GM18498 (cell line): ENCODE results near the gene CHURC1.

ENCODE experiments used
- ATAC-seq: cut with Tn5 transposase; IDR thresholded peaks from one replicate; pipeline ENCODE4 v1.9.1; 2021; ENCODE audit warnings: mild to moderate bottlenecking, moderate library complexity; ENCODE audit not compliant: unreplicated experiment

The CHURC1 gene

DNA sequence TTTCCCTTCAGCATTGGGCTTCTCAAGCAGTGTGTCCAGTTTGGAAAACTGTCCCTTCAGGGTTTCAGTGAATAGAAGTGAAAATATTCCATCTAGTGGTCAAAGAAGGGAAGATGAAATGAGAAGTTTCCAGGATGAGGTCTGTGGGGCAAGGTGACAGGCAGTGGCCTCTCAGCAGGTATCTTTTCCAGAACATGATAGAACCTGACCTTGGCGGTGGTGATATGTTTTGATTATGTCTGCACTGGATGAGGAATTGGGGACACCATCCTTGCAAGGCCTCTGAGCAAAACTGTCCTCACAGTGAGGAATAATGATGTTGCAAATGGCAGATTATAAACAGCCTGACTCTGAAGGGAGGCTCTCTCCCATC lies 23.6 kb downstream of the CHURC1 start:
- ATAC-seq, result no peak

DNA sequence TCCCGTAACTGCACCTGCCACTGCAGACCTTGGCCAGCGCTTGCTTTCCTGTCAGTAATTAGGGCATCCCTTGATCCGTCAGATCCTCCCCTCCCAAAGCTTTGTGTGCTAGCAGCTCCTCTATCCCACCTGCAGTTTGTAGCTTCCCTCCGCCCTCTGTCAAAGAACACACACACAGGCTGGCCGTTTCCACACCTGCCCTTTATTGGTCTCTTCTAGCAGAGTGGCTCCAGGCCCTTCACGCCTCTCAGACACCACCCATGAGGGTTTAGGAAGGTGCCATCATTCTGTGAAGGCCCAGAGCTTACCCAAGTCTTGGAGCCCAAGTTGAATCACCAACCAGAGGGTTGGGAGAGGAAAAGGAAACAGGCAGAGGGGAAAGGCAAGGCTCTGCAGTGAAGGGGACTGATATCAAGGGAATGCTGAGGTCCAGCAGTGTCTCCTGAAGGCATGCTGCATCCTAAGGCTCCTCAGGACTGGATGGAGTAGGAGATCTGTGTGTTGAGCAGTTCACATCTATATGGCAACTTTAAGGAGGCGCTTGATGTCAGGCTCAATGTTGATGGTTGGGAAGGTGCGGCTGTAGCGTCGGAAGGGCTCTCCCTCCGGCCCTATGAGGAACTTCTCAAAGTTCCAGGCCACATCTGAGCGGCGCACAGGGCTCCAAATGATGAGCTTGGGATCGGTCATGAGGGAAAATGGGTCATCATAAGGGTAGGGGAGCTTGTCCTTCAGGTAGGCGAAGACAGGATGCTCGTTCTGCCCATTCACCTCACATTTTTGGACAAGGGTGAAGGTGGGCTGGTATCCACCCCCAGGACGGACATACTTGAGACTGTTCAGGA lies 24.9 kb downstream of the CHURC1 start:
- no peak for ATAC-seq

DNA sequence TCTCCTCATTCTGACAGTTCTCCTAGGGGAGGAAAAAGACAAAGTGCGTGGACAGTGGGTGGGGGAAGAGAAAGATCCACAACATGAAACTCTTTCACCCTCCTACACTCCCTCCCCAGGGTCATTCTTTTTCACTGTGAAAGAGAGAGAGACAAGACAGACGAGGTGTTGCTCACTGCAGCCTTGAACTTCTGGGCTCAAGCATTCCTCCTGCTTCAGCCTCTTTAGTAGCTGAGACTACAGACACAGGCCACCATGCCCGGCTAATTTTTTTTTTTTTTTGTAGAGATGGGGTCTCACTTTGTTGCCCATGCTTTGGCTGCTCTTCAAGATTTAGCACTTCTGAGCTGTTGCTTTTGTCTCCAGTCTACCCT lies 25.5 kb downstream of the CHURC1 start:
- no peak for ATAC-seq

DNA sequence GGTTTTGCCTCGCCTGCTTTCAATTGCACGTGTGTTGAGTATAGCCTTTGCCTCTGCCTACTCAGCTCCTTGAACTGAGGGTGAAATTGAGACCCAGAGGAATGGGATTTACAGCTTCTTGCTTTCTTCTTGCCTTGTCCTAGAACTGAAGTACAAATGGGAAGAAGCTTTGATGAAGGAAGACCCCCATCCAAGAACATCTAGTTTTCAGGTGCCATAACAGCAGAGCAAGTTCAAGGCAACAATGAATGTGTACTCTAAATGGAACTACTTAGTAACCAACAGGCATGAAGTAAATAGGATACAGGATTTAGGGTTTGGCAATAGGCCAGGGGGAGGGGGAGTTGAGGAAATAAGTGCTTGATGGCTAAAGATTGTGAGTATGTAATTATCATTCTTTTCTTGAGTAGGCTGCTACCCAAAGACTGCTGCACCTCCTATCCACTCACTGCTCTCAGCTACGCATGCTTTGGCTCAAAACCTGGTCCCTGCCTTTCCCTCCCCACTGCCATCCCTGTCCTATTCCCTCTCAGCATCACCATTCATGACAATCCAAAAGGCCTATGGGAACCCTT lies 26.2 kb downstream of the CHURC1 start:
- no peak for ATAC-seq

DNA sequence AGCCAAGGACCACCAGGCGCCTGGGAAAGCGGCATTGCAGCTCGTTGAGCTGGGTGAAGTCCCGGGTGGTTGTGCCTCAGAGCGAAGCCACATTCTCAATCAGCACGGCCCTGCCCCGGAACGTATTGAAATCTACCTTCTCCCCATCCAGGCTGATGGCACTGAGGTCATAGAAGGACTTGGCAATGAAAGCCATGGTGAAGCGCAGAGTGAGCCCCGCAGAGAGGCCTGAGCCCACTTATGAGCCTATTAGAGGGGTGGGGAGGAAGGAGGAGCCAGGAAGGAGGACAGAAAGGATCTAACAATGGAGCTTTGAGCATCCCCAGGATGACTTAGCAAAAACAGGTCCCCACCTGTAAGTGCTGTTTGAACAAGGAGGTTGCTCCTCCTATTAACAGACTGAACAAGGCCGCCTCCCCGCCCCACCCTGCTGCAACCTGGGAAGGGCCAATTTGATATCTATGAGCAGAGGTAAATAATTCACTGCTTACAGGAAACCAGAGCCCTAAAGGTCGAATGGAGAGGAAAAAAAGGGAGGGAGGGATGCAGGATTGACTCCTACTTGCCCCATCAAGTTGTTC lies 28.4 kb downstream of the CHURC1 start, which contains the start of gene GPX2:
TSS of gene GPX2 (minus strand) at position 215 of the 581 bp plus-strand sequence. CDS start at position 196, 19 bp downstream.
- ATAC-seq, result no peak

DNA sequence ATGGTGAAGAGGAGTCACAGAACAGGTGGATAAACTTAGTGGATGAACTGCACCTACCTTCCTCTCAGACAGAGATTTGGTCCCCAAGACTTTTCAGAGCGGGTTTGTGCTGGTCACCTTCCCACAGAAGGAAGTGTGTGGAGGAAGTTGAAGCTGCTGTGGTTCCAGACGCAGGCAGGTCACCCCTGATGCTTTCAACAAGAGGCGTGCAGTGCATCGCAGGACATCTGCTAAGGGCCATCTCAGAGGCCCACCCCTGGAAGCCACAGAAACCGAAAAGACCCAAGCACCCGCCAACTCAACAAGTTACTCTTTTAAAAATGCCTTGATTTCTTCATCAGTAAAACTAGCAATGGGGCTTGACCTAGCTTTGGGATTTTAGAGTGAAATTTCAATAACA lies 29.3 kb downstream of the CHURC1 start:
- no peak for ATAC-seq

DNA sequence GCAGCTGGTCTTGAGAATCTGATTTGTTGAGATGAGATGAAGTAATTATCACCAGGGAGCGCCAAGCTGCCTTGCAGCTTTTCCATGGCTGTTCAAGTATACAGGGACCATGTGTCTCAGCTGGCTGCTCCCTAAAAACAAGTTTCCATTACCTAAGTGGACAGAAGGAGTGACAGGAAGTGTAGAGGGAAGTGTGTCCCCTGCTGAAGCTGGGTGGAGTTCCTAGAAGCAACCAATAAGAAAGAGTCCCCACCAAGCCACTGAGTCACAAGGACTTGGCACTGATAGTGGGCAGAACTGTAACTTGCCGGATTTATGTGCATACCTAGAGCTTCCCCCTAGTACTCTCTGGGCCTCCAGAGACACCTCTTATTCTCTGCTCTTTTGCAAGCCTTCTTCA lies 29.8 kb downstream of the CHURC1 start:
- no peak for ATAC-seq

DNA sequence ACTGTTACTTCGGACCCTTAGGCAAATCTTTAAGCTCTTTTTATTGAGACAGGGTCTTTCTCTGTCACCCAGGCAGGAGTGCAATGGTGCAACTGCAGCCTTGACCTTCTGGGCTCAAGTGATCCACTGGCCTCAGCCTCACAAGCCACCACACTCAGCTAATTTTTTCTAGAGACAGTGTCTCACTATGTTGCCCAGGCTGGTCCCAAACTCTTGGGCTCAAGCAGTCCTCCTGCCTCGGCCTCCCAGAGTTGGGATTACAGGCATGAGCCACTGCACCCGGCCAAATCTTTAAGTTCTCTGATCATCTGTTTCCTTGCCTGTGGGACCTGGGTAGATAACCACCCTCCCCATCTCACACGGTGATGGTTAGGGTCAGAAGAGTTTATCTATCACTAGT lies 30.6 kb downstream of the CHURC1 start:
- no peak for ATAC-seq

DNA sequence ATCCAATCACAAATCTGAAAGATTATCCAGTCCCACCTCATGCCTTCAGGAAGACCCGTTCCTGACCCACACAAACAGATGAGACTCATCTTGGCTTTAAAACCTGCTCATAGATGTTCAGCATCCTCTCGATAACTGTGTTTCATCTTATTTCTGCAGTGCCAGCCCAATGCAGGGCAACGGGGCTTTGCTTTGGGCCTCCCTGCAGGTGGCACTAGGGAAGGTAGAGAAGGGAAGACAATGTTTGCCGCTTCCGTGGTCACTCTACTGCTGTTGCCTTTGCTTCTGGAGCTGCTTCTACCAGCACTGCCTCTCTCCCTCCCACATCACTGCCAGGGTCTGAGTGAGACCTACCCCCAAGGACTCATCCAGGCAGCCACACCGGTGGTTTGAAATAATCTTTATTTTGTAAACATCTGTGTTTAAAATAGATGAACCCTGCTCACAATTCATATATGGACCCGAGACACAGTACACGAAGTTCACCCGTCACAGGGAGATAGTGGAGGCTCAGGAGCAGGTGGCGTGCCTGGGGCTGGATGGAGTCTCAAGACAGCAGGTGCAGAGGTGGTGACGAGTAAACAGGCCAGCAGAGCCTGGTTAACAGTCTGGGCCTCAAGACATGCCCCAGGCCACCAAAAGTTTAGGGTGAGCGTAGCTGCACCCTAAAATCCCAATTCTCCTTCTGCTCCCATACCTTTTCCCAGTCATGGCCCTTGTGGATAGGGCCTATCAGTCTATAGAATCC lies 31.4 kb downstream of the CHURC1 start:
- no peak for ATAC-seq

DNA sequence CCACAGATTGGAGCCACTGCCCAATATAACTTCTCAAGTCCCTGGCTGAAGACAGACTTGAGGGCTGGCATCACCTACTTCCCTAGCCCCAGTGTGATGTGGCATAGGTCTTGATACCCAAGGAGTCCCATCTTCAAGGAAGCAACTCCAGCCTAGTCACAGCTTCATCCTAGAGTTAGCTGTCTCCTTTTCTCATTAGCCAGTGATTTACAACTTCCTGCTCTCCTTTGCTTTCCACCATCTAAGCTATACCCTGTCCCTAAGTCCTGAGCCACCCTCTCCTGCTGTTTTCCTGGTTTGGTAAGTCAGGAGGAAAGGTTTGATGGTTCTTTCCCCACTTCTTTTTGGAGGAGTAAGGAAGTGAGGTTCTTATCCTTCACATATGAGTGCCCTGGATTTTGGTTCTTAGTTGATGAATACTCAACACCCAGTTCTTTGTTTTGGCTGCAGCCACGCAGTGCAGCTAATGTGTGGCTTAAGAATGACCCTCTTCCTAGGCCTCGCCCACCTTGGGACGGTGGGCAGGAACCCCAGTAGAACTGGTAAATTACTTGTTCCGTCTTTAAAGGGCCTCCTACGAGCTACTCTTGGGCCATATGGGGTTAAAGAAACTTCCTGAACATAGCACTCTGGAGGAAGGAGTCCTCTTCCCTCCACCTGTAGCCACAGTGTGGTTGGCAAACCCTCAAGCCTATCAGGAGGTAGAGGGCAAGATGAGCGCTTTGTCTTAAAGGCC lies 32.2 kb downstream of the CHURC1 start:
- no peak for ATAC-seq

DNA sequence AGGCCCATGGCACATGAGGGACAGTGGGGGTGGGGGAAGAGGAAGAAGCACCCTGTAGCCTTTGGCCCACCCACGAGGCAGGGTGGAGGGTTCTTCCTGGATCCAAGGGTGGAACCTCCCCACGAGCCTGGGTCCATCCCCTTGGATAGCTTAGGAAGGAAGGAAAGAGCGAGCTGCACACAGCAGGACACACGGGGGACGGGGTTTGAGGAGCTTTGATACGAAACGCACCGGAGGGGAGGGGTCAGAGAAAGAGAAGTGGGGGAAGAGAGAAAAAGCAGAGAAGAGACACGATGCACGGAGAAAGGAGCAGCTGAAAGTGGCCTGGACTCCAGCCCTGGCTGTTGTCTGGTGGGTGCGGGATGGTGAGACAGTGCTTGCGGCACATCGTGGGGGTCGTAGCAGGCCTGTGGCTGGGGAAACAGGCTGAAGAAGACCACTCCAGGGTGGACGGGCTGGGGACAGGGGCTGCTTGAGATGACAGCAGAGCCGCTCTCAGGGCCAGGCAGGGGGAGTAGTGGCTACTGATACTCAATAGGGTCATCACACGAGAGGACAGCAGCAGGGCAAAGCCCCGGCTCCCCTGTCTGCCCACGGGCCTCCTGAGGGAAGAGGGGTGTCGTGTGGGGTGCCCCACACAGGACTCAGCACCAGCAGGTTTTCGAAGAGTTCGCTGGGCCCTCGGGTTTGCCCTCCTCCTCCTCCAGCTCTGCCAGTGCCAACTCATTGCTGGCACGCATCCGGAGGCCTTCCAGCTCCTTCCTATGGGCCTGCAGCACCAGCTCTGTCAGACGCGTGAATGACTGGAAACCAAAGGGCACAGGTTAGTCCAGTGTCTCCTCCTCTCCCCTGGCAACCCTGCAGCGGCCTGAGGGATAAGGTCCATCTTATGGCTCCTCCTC lies 33.7 kb downstream of the CHURC1 start:
- ATAC-seq, result no peak

DNA sequence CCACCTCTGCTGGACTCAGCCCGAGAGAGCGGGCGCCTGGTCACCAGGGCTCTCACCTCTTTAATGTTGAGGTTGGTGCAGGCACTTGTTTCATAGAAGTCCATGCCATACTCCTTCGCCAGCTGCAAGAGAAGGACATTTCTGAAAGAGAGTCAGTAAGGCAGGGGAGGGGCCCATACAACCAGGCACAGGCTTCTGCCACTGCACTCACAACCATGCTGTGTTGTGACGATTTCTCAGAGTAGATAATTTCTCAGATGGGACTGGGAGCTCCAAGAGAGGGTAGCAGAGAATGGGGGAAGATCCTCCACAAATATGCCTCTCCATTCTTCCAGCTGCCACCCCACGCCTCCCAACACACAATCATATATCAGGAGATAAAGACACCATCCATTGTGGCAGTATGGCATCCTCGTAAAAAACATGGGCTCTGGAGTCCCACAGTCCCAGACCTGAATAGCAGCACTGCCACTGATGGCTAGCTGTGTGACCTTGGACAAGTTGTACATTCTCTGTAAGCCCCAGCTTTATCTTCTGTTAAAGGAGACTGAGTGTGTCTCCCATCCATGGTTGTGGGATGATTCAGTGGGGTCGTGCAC lies 34.5 kb downstream of the CHURC1 start:
- no peak for ATAC-seq

DNA sequence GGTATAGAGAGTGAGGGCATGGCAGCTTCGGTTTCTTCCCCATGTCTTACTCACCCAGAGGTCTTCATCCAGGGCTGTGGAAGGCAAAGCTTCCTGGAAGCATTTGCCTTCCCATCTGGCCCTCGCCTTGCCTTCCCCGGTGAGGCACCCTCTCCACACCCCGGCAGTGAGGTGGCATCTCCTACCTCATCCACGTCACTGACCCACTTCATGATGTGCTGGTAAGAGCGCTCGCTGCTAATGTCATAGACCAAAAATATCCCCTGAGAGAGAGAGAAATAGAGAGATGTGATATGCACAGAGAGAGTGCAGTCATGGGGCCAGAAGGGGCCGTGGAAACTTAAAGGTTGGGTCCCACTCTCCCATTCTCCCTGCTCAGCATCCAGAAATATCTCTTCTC lies 36.6 kb downstream of the CHURC1 start:
- no peak for ATAC-seq

DNA sequence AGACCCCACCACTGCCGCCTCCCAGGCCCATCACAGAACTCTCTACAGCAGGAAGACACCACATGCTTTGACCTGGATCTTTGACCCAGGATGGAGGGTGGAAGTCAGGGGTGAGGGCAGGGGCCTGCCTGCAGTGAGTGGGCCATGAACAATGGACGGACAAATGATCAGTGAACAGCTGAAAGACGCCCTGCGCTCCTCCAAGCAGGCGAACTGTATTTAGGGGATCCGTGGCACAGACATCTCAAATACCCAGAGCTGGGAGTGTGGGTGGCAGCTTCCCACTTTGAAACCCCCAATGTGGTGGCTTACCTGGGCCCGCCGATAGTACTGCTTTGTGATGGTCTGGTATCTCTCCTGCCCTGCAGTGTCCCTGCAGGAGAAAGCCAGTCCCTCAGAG lies 37.0 kb downstream of the CHURC1 start:
- no peak for ATAC-seq

DNA sequence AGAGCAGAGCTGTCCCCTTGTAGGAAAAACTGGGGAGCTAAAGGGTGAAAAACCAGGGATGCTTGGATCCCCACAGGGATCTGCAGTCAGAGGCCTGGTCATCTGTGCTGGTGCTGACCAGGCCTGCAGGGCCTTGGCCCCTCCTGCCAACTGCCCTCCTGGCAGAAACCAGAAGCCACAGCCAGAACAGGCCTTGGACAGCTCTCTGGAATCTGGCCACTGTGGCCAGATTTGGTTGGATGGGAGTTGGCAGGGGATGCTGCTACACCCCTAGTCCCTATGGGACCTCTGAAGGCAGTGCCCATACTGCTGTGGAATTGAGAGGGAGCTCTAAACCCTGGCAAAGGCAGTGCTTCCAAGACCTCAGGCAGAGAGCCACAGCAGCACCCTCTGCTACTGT lies 37.5 kb downstream of the CHURC1 start:
- ATAC-seq, result no peak

DNA sequence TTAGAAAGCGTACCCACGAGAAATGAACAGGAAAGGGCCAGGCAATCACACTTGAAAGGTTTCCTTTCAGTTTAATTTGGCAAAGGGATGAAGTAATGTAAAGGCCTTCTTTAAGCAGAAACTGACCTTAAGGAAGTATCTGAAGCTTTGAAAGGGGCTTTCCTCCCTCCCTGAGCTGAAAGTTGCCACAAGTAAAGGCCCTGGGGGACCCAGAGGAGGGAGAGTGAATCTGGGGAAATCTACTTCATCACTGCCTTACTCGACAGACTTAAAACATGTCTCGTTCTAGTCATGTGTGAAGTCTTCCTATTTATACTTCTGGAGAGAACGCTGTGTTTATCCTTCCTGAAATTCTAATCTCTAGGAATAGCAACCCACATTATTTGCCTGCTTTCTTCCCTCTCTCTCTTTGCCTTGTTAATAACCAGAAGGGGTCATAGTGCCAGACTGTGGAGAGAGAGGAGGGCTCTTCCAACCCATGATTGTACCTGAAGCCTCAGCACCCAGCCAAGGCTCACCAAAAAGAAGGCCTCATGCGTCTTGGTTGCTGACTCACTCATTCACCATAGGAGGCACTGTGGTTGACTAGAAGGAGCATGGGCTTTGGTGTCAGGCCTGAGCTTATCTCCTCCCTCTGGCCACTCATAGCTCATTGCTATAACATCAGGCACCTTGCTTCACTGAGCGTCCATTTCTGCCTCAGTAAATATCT lies 38.5 kb downstream of the CHURC1 start:
- ATAC-seq, result peak; percentile 58

DNA sequence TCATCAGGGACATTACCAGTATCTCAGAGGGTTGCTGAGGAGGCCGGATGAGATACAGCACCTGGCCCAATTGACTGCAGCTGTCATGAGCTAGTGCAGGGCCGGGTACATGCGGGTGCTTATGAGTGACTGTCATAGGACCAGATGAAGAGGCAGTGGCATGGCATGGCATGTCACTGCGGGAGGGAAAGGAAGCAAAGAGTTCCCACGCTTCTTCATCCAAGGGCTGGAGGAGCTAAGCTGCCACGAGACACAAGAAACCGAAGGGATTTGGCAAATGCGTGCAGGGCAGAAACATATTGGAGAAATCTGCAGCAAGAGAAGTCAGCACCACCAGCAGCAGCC lies 39.0 kb downstream of the CHURC1 start:
- no peak for ATAC-seq

DNA sequence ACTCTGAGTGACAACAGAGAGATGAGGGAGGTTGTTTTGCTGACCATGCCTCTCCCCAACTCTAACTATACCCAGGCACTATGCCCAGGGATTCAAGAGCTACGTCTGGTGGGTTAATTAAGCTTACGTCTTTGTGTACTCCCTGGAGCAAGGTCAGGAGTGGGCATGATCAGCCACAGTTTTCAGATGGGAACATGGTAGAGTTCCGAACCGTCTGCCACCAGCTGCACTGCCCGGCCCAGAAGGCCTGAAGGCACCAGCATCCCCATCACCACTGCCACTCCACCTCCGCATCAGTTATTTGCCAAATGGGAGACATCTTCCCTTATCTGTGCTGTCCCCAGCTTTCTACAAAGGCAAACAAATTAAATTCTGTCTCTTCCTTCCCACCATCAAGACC lies 39.4 kb downstream of the CHURC1 start:
- ATAC-seq, result no peak
